A549 (cell line): ENCODE data around the gene GPATCH4. TPM values are rescaled to one million over a fixed set of nuclear protein-coding genes. Genes with fewer than 3 reads are reported as not detected.

Experiments
- ATAC-seq, 2 experiments: fragments of 200-7000 bp in 1 of 2; fragments of >200 bp in 1 of 2; cut with Nextera tagmentation in 1 of 2; cut with Tn5 transposase in 1 of 2; 3 replicates each; pipeline versions ENCODE4 v1.8.0 to v1.9.1; 2018 to 2020; ENCODE audit warnings: mild to moderate bottlenecking in 1 of 2, moderate library complexity in 1 of 2
- CTCF ChIA-PET: fragments of 300-600 bp; sonication (Branson Sonifier 250); formaldehyde crosslinking; extraction: SDS; loops from one replicate; lab custom pipeline; 2021; ENCODE audit warnings: antibody characterized with exemption, inconsistent platforms; lab: Yijun Ruan, JAX
- POLR2A ChIA-PET: fragments of 350-600 bp; formaldehyde crosslinking; extraction: SDS; loops from one replicate; lab custom pipeline; 2021; ENCODE audit warnings: antibody characterized with exemption, inconsistent platforms; lab: Yijun Ruan, JAX
- DNase-seq, 2 experiments: peaks; one replicate each; pipeline versions ENCODE4 v3.0.0 to v3.0.0-alpha.2; 2011 to 2016; ENCODE audit warnings: low read depth in 1 of 2, low spot score in 1 of 2
- FAIRE-seq: peaks from 2 replicates; lab custom pipeline; 2011; peaks lifted over from hg19 to GRCh38; lab: Jason Lieb, UNC
- H3K27ac ChIP-seq, 2 experiments: fragments of >200 bp; sonication (Bioruptor Twin); formaldehyde crosslinking; 3 replicates each; pipeline ENCODE4 v1.5.1; 2016 to 2017
- H3K4me1 ChIP-seq: fragments of >200 bp; sonication (Bioruptor Twin); formaldehyde crosslinking; 3 replicates; pipeline ENCODE4 v1.6.1; 2016
- H3K4me2 ChIP-seq: fragments of >200 bp; sonication (Bioruptor Twin); formaldehyde crosslinking; 3 replicates; pipeline ENCODE4 v1.6.1; 2016
- H3K4me3 ChIP-seq: fragments of >200 bp; sonication (Bioruptor Twin); formaldehyde crosslinking; 3 replicates; pipeline ENCODE4 v1.5.1; 2016
- H3K9me3 ChIP-seq: fragments of >200 bp; sonication (Bioruptor Twin); formaldehyde crosslinking; 3 replicates; pipeline ENCODE4 v1.6.1; 2016
- BCL3 ChIP-seq: fragments of >200 bp; sonication (Bioruptor Twin); formaldehyde crosslinking; IDR thresholded peaks from 3 replicates; pipeline ENCODE4 v1.6.1; 2016
- CBX2 ChIP-seq: fragments of 200-600 bp; sonication (generic); IDR thresholded peaks from 2 replicates; pipeline ENCODE4 v1.6.1; 2016; ENCODE audit warnings: low read depth, mild to moderate bottlenecking, borderline replicate concordance
- CHD2 ChIP-seq: fragments of 150-350 bp; IDR thresholded peaks from 2 replicates; pipeline ENCODE4 v1.6.1; 2014; ENCODE audit warnings: low read length; ENCODE audit not compliant: partially characterized antibody
- EHF ChIP-seq: fragments of 250-450 bp; sonication (Bioruptor Pico); IDR thresholded peaks from 2 replicates; pipeline ENCODE4 v1.5.0; 2020; ENCODE audit warnings: mild to moderate bottlenecking
- EHMT2 ChIP-seq: fragments of 200-600 bp; sonication (generic); IDR thresholded peaks from 2 replicates; pipeline ENCODE4 v1.6.1; 2016; ENCODE audit warnings: antibody characterized with exemption, low read depth, mild to moderate bottlenecking, moderate library complexity
- ESRRA ChIP-seq: fragments of 150-350 bp; IDR thresholded peaks from 2 replicates; pipeline ENCODE4 v1.6.1; 2014; ENCODE audit warnings: mild to moderate bottlenecking, low read length, borderline replicate concordance
- HDAC2 ChIP-seq: fragments of 200-600 bp; sonication (generic); IDR thresholded peaks from 2 replicates; pipeline ENCODE4 v1.6.1; 2016
- HES2 ChIP-seq: fragments of >200 bp; sonication (Bioruptor Twin); formaldehyde crosslinking; IDR thresholded peaks from 2 replicates; pipeline ENCODE4 v1.6.1; 2016
- HEYL ChIP-seq: fragments of 250-450 bp; sonication (Bioruptor Pico); IDR thresholded peaks from 2 replicates; pipeline ENCODE4 v1.8.0; 2021; ENCODE audit warnings: mild to moderate bottlenecking, moderate library complexity
- MYC ChIP-seq: IDR thresholded peaks from 2 replicates; pipeline ENCODE4 v1.6.1; 2012; ENCODE audit warnings: mild to moderate bottlenecking, inconsistent platforms, low read length, improper control_type of control experiment, borderline replicate concordance
- PHF8 ChIP-seq: fragments of 200-600 bp; sonication (generic); IDR thresholded peaks from 2 replicates; pipeline ENCODE4 v1.6.1; 2016; ENCODE audit warnings: low read depth, mild to moderate bottlenecking, antibody characterized with exemption, moderate library complexity, borderline replicate concordance
- POLR2AphosphoS2 ChIP-seq: conservative IDR thresholded peaks from 2 replicates; pipeline ENCODE4 v1.6.1; 2012; ENCODE audit warnings: low read length, improper control_type of control experiment, inconsistent platforms
- RAD21 ChIP-seq, 2 experiments: fragments of >200 bp in 1 of 2; sonication (Bioruptor Twin) in 1 of 2; formaldehyde crosslinking in 1 of 2; IDR thresholded peaks in 1 of 2; conservative IDR thresholded peaks in 1 of 2; 2 replicates in 1 of 2; 3 replicates in 1 of 2; pipeline ENCODE4 v1.6.1; 2012 to 2018; ENCODE audit warnings: inconsistent platforms in 1 of 2
- RARB ChIP-seq: fragments of 250-450 bp; sonication (Bioruptor Pico); IDR thresholded peaks from 2 replicates; pipeline ENCODE4 v1.8.0; 2021; ENCODE audit warnings: mild to moderate bottlenecking, moderate library complexity
- RCOR1 ChIP-seq: fragments of 150-350 bp; IDR thresholded peaks from 2 replicates; pipeline ENCODE4 v1.6.1; 2014; ENCODE audit warnings: antibody characterized with exemption, low read length, low read depth
- REST ChIP-seq: fragments of 200-600 bp; sonication (generic); IDR thresholded peaks from 2 replicates; pipeline ENCODE4 v1.6.1; 2016; ENCODE audit warnings: antibody characterized with exemption, mild to moderate bottlenecking, moderate library complexity
- RFX5 ChIP-seq: fragments of 450-650 bp; IDR thresholded peaks from 2 replicates; pipeline ENCODE4 v1.7.1; 2014; ENCODE audit warnings: antibody characterized with exemption, mild to moderate bottlenecking, moderate library complexity
- SMC3 ChIP-seq: fragments of >200 bp; sonication (Bioruptor Twin); formaldehyde crosslinking; IDR thresholded peaks from 3 replicates; pipeline ENCODE4 v1.6.1; 2018; ENCODE audit warnings: inconsistent platforms
- ZC3H11A ChIP-seq: fragments of 450-650 bp; IDR thresholded peaks from 2 replicates; pipeline ENCODE4 v1.6.1; 2014; ENCODE audit warnings: antibody characterized with exemption, mild to moderate bottlenecking
- WGBS: methylation state at CpG from one replicate; pipeline ENCODE4 v1.1.6; 2017; ENCODE audit errors: missing lambda C conversion rate; 5-methylcytosine and 5-hydroxymethylcytosine counted together
- polyA plus RNA-seq, 4 experiments: library from polyadenylated mRNA; depleted of rRNA in 3 of 4; stranded (reverse); fragments of >200 nt; fragmentation: RNase III in 1 of 4; extraction: RNeasy Plus Mini Kit Qiagen cat#74134 plus additional on column Dnase treatment in 1 of 4; gene quantifications; 2 replicates in 3 of 4; 3 replicates in 1 of 4; pipeline ENCODE4 v1.2.3, GENCODE V29; 2011 to 2017
- TF ChIP-seq, protein P1 (sequence below): fragments of >200 bp; sonication (Bioruptor Twin); formaldehyde crosslinking; IDR thresholded peaks from 3 replicates; pipeline ENCODE4 v1.5.1; 2016

Gene GPATCH4
- polyA plus RNA-seq, 2 of the 4 experiments (the other 2 are of a cell fraction) = 68.1 to 85.2 TPM

- no peak for TF ChIP-seq BCL3
- TF ChIP-seq, protein P1, sequence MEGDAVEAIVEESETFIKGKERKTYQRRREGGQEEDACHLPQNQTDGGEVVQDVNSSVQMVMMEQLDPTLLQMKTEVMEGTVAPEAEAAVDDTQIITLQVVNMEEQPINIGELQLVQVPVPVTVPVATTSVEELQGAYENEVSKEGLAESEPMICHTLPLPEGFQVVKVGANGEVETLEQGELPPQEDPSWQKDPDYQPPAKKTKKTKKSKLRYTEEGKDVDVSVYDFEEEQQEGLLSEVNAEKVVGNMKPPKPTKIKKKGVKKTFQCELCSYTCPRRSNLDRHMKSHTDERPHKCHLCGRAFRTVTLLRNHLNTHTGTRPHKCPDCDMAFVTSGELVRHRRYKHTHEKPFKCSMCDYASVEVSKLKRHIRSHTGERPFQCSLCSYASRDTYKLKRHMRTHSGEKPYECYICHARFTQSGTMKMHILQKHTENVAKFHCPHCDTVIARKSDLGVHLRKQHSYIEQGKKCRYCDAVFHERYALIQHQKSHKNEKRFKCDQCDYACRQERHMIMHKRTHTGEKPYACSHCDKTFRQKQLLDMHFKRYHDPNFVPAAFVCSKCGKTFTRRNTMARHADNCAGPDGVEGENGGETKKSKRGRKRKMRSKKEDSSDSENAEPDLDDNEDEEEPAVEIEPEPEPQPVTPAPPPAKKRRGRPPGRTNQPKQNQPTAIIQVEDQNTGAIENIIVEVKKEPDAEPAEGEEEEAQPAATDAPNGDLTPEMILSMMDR = peak; percentile 82
- no peak for TF ChIP-seq EHMT2
- TF ChIP-seq POLR2AphosphoS2 = no peak
- peak; percentile 67; the same call in 2 of the 3 replicates for TF ChIP-seq SMC3
- 0 out of 2 replicates have a peak, but pooled peaks have one; percentile 20 for TF ChIP-seq ESRRA
- no peak for TF ChIP-seq HDAC2
- no peak for TF ChIP-seq CHD2
- TF ChIP-seq RAD21 (conservative IDR thresholded peaks at IDR 0.05 in 1 of 2, IDR thresholded peaks at IDR 0.05 in 1 of 2) = peak; percentile 78 to 85
- no peak for TF ChIP-seq PHF8
- TF ChIP-seq EHF (CRISPR knock-in tag) = no peak
- TF ChIP-seq HES2 = no peak
- TF ChIP-seq HEYL (CRISPR knock-in tag) = no peak
- TF ChIP-seq MYC = no peak
- FAIRE-seq = no peak
- peak; percentile 85 to 88 for DNase-seq
- WGBS = 59% methylated on average over 20 of the region's 20 CpGs
- Histone ChIP-seq H3K4me3 (no peak overlapping the region), H3K27ac (peak overlapping the region in 1 of 2 experiments; percentile 60; a peak in 3 of 6 replicates), H3K4me2 (peak overlapping the region; percentile 24), H3K9me3 (no peaks in the 10 kb centered on the region), H3K4me1 (0 out of 3 replicates have a peak, but pooled peaks cover 4% of the 10 kb centered on the region)
- peak; percentile 67 to 80 for ATAC-seq
- POLR2A ChIA-PET = no interaction called here
- CTCF ChIA-PET = interaction anchor here (1.0 to 12.5 kb wide), 13 partner anchors 9 to 138 kb away, joined by 3 to 135 read pairs (median 5); partner anchors contain the start of genes GPATCH4, IQGAP3, MEF2D and NAXE
These were observed 17.3 kb downstream of the GPATCH4 start for GRCh38 chr1:156583821-156584622.

DNA sequence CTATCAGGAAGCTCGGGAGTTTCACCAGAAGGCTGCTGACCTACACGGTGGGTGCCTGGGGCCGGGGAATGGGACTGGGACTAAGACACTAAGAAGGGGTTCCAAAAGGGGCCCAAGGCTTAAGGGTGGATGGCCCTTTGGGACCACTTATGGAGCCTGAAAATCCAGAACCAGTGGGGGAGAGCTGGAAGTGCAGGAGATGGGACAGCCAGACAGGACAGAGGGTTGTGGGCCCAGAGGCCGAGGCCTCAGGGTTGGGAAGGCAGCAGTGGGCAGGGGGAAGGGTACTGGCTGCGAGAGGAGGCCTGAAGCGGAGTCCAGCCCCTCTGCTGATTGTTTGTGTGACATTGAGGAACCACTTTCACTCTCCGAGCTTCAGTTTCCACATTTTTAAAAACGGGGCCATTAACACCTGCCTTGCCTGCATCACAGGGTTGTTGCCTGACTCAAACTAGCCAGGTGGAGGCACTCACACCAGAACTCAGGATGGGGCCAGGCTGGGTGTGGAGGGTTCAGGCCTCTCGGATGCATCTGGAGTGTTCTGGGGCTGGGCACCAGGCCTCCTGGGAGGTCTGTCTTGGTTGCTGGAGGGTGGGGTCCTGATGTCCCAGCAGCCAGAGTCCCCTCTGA lies 18.8 kb downstream of the GPATCH4 start:
- Histone ChIP-seq H3K9me3 (no peaks in the 10 kb centered on the region), H3K4me1 (no peaks in the 10 kb centered on the region), H3K4me2 (no peak overlapping the region), H3K27ac (0 out of 6 replicates have a peak overlapping the region, but pooled peaks of 1 of the 2 experiments have one; percentile 8), H3K4me3 (no peak overlapping the region)
- DNase-seq (no peak), FAIRE-seq (no peak), ATAC-seq (no peak)
- WGBS = 68% methylated on average over 9 of the region's 9 CpGs
- ChIA-PET CTCF (interaction anchor here (0.8 to 4.3 kb wide), 18 partner anchors 10 to 144 kb away, joined by 3 to 41 read pairs (median 4); partner anchors contain the start of genes HAPLN2 and NAXE), POLR2A (no interaction called here)
- TF ChIP-seq ZC3H11A (no peak), RFX5 (no peak), HES2 (no peak), RARB (no peak), RCOR1 (no peak), CHD2 (no peak), POLR2AphosphoS2 (no peak), REST (no peak), MYC (no peak), CBX2 (no peak)
